COLO829 (cell line): ENCODE results near the gene CPHXL.

Experiments used
- DNase-seq: peaks from one replicate; pipeline ENCODE4 v3.0.0; 2012; ENCODE audit warnings: low spot score

Gene CPHXL

GRCh38 chr16:75701361-75701760 lies 24.9 kb downstream of the CPHXL start, which contains the start of gene DUXB:
Gene DUXB, minus strand, starts transcription at chr16:75701461. Its CDS starts 43 bp downstream, at chr16:75701418.
- no peak for DNase-seq

- no peak for DNase-seq
Observed at GRCh38 chr16:75697571-75697970, 28.7 kb downstream of the CPHXL start.

- no peak for DNase-seq
Observed at GRCh38 chr16:75695708-75696107, 30.6 kb downstream of the CPHXL start.

- no peak for DNase-seq
Observed at GRCh38 chr16:75687361-75687760, 38.9 kb downstream of the CPHXL start.

GRCh38 chr16:75682308-75682707 lies 44.0 kb downstream of the CPHXL start:
- DNase-seq, result no peak

GRCh38 chr16:75679366-75679765 lies 46.9 kb downstream of the CPHXL start:
- DNase-seq, result no peak

- DNase-seq, result no peak
Observed at GRCh38 chr16:75676909-75677308, 49.4 kb downstream of the CPHXL start, which contains the start of gene CPHXL2. Gene CPHXL2, minus strand, starts transcription at chr16:75677009. Its CDS starts 10 bp downstream, at chr16:75676999.

- DNase-seq, result no peak
Observed at GRCh38 chr16:75667503-75667902, 58.8 kb downstream of the CPHXL start.
